OCI-LY1 (cell line): ENCODE results near the gene MMP21.

Experiments
- H2AFZ ChIP-seq: fragments of 200-600 bp; sonication (generic), shearing (Covaris generic); 2 replicates; pipeline ENCODE4 v1.6.0; 2014; ENCODE audit warnings: antibody characterized with exemption, mild to moderate bottlenecking, low read length
- H3F3A ChIP-seq: fragments of 200-600 bp; sonication (generic), shearing (Covaris generic); 2 replicates; pipeline ENCODE4 v1.6.0; 2014; ENCODE audit warnings: mild to moderate bottlenecking, antibody characterized with exemption, low read length, moderate library complexity; ENCODE audit not compliant: insufficient read depth
- H3K27ac ChIP-seq: fragments of 200-600 bp; sonication (generic); 2 replicates; pipeline ENCODE4 v1.5.1; 2014; ENCODE audit warnings: low read length, mixed run types, mild to moderate bottlenecking, low read depth; ENCODE audit not compliant: poor library complexity, severe bottlenecking
- H3K27me3 ChIP-seq: fragments of 200-600 bp; sonication (generic); 2 replicates; pipeline ENCODE4 v1.6.0; 2014; ENCODE audit warnings: antibody characterized with exemption, mild to moderate bottlenecking, low read length, moderate library complexity; ENCODE audit not compliant: insufficient read depth
- H3K36me3 ChIP-seq: fragments of 200-600 bp; sonication (generic); 2 replicates; pipeline ENCODE4 v1.6.1; 2014; ENCODE audit warnings: mild to moderate bottlenecking, antibody characterized with exemption, low read length, moderate library complexity, mixed read lengths; ENCODE audit not compliant: insufficient read depth
- H3K4me1 ChIP-seq: fragments of 200-600 bp; sonication (generic); 2 replicates; pipeline ENCODE4 v1.5.1; 2014; ENCODE audit warnings: mild to moderate bottlenecking, low read length, moderate library complexity; ENCODE audit not compliant: insufficient read depth, severe bottlenecking
- H3K4me2 ChIP-seq: fragments of 200-600 bp; sonication (generic), shearing (Covaris generic); 2 replicates; pipeline ENCODE4 v1.6.1; 2014; ENCODE audit warnings: low read length
- H3K4me3 ChIP-seq: fragments of 200-600 bp; sonication (generic); 2 replicates; pipeline ENCODE4 v1.5.1; 2014; ENCODE audit warnings: low read length, low read depth, mild to moderate bottlenecking, mixed read lengths; ENCODE audit not compliant: poor library complexity, severe bottlenecking
- H3K79me2 ChIP-seq: fragments of 200-600 bp; shearing (Covaris generic); 2 replicates; pipeline ENCODE4 v1.6.1; 2016; ENCODE audit warnings: mixed run types, low read length, mixed read lengths; ENCODE audit not compliant: insufficient read depth
- H3K9ac ChIP-seq: fragments of 200-600 bp; sonication (generic), shearing (Covaris generic); 2 replicates; pipeline ENCODE4 v1.6.1; 2014; ENCODE audit warnings: mild to moderate bottlenecking, low read length, mixed read lengths
- H3K9me2 ChIP-seq: fragments of 200-600 bp; sonication (generic), shearing (Covaris generic); 2 replicates; pipeline ENCODE4 v1.6.1; 2014; ENCODE audit warnings: low read depth, mild to moderate bottlenecking, low read length, mixed read lengths
- H3K9me3 ChIP-seq: fragments of 200-600 bp; shearing (Covaris generic); 2 replicates; pipeline ENCODE4 v1.6.1; 2014; ENCODE audit warnings: low read length, mixed read lengths
- H4K20me1 ChIP-seq: fragments of 200-600 bp; sonication (generic), shearing (Covaris generic); 2 replicates; pipeline ENCODE4 v1.6.0; 2016; ENCODE audit warnings: mild to moderate bottlenecking, low read length; ENCODE audit not compliant: insufficient read depth
- EZH2 ChIP-seq: fragments of 200-600 bp; sonication (generic), shearing (Covaris generic); IDR thresholded peaks from 2 replicates; pipeline ENCODE4 v1.8.0; 2017; ENCODE audit warnings: borderline replicate concordance, mixed run types, mild to moderate bottlenecking, antibody characterized with exemption, low read length, moderate library complexity, mixed read lengths
- TF ChIP-seq, protein P1 (sequence below): fragments of 200-600 bp; sonication (generic), shearing (Covaris generic); IDR thresholded peaks from 2 replicates; pipeline ENCODE4 v1.5.1; 2017; ENCODE audit warnings: mild to moderate bottlenecking, antibody characterized with exemption, low read length, moderate library complexity, mixed read lengths

Gene MMP21, protein sequence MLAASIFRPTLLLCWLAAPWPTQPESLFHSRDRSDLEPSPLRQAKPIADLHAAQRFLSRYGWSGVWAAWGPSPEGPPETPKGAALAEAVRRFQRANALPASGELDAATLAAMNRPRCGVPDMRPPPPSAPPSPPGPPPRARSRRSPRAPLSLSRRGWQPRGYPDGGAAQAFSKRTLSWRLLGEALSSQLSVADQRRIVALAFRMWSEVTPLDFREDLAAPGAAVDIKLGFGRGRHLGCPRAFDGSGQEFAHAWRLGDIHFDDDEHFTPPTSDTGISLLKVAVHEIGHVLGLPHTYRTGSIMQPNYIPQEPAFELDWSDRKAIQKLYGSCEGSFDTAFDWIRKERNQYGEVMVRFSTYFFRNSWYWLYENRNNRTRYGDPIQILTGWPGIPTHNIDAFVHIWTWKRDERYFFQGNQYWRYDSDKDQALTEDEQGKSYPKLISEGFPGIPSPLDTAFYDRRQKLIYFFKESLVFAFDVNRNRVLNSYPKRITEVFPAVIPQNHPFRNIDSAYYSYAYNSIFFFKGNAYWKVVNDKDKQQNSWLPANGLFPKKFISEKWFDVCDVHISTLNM

DNA sequence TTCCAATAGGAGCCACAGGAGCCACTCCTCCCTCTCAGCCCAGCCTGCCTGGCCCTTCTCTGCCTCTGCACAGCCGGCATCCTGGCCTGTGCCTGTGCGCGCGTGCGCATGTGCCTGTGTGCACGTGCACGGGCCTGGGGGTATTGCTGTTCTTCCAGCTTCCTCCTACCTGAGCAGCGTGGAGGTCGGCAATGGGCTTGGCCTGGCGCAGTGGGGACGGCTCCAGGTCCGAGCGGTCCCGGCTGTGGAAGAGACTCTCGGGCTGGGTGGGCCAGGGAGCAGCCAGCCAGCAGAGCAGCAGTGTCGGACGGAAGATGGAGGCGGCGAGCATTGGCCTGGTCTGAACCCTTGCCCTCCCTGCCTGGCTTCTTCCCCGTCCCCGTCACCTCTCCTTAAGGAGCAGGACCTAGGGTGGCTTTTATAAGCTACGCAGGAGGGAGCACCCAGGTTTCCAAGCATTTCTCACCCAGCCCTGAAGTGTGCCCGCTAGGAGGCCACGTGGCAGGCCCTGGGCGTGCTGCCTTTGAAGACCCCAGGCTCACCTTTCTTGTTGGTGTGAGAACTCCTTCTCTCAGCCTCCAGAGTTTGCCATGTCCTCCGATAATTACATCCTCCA lies at the start of gene MMP21:
TSS of gene MMP21 (minus strand) at position 331 of the 616 bp plus-strand sequence. CDS start at position 331, 0 bp downstream.
- Histone ChIP-seq H3K79me2 (no peaks in the 10 kb centered on the region), H3K4me2 (no peak within 1 kb of the TSS), H4K20me1 (no peaks in the 10 kb centered on the region), H3F3A (no peaks in the 10 kb centered on the region), H2AFZ (no peak within 1 kb of the TSS), H3K9me2 (no peaks in the 10 kb centered on the region), H3K4me3 (no peak within 1 kb of the TSS), H3K27me3 (no peaks in the 10 kb centered on the region), H3K36me3 (no peaks in the 10 kb centered on the region), H3K4me1 (no peaks in the 10 kb centered on the region), H3K9ac (no peak within 1 kb of the TSS), H3K27ac (no peak within 1 kb of the TSS), H3K9me3 (no peaks in the 10 kb centered on the region)
- TF ChIP-seq, protein P1, sequence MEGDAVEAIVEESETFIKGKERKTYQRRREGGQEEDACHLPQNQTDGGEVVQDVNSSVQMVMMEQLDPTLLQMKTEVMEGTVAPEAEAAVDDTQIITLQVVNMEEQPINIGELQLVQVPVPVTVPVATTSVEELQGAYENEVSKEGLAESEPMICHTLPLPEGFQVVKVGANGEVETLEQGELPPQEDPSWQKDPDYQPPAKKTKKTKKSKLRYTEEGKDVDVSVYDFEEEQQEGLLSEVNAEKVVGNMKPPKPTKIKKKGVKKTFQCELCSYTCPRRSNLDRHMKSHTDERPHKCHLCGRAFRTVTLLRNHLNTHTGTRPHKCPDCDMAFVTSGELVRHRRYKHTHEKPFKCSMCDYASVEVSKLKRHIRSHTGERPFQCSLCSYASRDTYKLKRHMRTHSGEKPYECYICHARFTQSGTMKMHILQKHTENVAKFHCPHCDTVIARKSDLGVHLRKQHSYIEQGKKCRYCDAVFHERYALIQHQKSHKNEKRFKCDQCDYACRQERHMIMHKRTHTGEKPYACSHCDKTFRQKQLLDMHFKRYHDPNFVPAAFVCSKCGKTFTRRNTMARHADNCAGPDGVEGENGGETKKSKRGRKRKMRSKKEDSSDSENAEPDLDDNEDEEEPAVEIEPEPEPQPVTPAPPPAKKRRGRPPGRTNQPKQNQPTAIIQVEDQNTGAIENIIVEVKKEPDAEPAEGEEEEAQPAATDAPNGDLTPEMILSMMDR: no peak
- no peak for TF ChIP-seq EZH2

DNA sequence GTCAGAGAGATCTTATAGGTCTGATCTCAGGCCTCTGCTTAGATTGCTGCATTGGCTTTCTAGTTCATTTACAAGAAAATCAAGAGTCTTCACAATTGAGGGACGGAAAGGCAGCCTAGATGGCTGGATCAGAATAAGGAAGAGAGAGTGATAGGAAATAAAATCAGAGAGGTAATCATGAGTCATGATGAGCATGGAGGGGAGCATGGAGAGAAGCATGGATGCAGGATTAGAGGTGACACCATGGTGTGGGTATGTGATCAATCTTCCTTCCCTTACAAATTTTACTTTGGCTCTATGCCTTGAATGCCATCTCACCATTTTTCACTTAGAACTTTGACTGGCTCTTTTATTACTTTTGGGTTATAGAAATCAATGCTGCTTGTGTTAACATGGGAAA lies 49.1 kb upstream of the MMP21 start:
- no peaks in the 10 kb centered on the region for H4K20me1 ChIP-seq
- H3K79me2 ChIP-seq: peaks cover 31% of the 10 kb centered on the region

DNA sequence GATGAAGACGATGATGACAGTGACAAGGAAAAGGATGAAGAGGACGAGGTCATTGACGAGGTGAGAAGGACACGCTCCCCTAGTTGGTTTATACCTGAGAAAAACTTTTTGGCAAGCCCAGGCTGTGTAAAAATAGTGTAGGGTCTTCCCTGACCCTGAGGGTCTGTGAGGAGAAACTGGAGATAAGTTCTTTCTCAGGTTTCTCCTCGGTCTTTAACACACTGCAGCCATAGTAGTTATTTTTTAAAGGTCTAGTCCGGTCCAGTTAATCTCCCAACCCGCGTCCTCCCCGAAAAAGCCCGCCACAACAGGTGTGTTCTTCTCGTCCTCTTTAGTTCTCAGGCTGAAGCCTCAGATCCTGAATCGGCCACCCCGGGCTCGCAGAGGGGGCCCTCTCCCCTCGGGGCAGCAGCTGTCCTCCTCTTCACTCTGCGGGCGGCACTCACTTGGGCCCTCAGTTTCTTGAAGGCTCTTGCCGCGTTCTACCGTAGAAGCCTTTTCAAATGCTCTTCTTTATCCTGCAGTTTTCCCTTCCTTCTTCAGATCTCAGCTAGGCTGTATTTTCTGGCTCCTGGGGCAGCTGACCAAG lies 48.1 kb upstream of the MMP21 start:
- H3K9me3 ChIP-seq: no peaks in the 10 kb centered on the region
- peaks cover 31% of the 10 kb centered on the region for H3K79me2 ChIP-seq
- TF ChIP-seq, protein P1: no peak
- TF ChIP-seq EZH2: no peak
- H3K4me3 ChIP-seq: peak overlapping the region; percentile 86
- H3K27ac ChIP-seq: no peak overlapping the region
- H3K27me3 ChIP-seq: no peaks in the 10 kb centered on the region
- H3K4me2 ChIP-seq: peak overlapping the region; percentile 69
- peaks cover 37% of the 10 kb centered on the region for H3K4me1 ChIP-seq
- H3K9ac ChIP-seq: peak overlapping the region; percentile 90
- no peak overlapping the region for H2AFZ ChIP-seq
- H3K9me2 ChIP-seq: no peaks in the 10 kb centered on the region
- H3F3A ChIP-seq: no peaks in the 10 kb centered on the region
- no peaks in the 10 kb centered on the region for H4K20me1 ChIP-seq
- peaks cover 41% of the 10 kb centered on the region for H3K36me3 ChIP-seq

More for the DNA sequence above, 49.1 kb upstream of the MMP21 start:
- no peaks in the 10 kb centered on the region for H3F3A ChIP-seq
- TF ChIP-seq, protein P1: no peak
- no peak for TF ChIP-seq EZH2
- H3K9ac ChIP-seq: peak overlapping the region; percentile 90; the same call in 1 of the 2 replicates
- peak overlapping the region; percentile 69 for H3K4me2 ChIP-seq
- H3K4me1 ChIP-seq: peaks cover 37% of the 10 kb centered on the region
- H3K9me2 ChIP-seq: no peaks in the 10 kb centered on the region
- H3K4me3 ChIP-seq: peak overlapping the region; percentile 86
- no peaks in the 10 kb centered on the region for H3K9me3 ChIP-seq
- H2AFZ ChIP-seq: no peak overlapping the region
- peaks cover 50% of the 10 kb centered on the region for H3K36me3 ChIP-seq
- no peaks in the 10 kb centered on the region for H3K27me3 ChIP-seq
- no peak overlapping the region for H3K27ac ChIP-seq
